Pulmonary artery endothelial cell (primary cell): ENCODE data around the gene HIVEP3. TPM values are rescaled to one million over a fixed set of nuclear protein-coding genes. Genes with fewer than 3 reads are reported as not detected.

ENCODE experiments used
- DNase-seq: peaks from one replicate; pipeline ENCODE4 v3.0.0-alpha.2; 2011; ENCODE audit warnings: low read depth, low spot score
- total RNA-seq: library from RNA; depleted of rRNA; stranded (reverse); fragments of >200 nt; gene quantifications from 2 replicates; pipeline ENCODE4 v1.2.3, GENCODE V29; 2014

HIVEP3 gene
- total RNA-seq, 1 donor from 2014 or later = 1.1 TPM

DNA sequence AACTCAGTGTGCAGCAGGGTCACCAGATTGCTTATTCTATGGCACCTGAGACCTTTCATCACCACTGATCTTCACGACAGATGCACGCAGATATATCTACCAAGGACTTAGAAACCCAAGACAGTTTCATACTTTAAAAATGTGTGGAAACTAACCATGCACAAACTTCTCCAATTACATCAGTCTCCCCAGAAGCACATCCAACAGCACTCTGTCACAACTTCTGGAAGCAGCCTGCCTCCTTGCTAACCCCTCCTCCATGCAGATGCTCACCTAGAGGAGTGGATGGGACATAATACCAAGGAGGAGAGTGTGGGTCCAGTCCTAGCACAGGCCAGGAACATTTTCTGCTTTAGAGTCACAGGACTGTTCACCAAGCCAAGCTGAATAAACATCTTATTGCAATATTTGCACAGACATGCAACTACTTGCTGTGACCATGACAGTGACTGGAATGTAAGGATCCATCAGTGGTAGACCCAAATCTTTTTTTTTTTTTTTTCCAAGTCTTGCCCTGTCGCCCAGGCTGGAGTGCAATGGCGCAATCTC, 69.4 kb downstream of the HIVEP3 start:
- DNase-seq = no peak

DNA sequence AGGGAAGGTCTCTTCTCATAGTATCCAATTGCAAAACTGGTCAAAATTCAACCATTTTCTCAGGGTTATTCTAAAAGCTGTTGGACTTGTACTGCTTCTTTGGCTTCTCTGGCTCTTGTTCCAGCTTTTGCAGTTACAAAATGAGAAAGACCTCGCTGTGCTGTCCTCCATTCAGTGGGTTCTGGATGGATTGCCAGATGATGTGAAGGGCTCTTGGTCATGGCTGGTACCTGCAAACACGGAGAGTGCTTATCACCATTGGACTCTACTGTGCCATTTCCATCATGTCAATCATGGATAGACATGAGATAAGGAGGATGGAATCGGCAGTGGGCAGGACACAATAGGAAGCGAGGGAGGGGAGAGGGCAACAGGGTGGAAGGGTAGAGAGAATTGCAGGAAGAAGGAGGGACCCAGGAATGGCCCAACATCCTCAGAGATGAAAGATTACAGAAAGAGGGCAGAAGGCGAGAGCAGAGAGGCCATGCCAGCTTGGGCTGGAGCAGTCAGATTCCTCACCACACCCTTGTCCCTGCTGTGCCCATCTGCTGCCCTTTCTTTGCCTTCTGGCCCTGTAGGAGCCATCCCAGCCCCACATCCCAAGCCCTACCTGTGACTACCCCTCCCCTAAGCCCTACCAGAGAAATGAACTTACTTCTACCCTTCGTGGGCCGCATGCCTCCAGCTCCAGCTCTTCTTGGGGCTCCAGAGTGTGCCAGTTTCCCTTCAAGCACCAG, 70.3 kb downstream of the HIVEP3 start:
- DNase-seq = no peak

DNA sequence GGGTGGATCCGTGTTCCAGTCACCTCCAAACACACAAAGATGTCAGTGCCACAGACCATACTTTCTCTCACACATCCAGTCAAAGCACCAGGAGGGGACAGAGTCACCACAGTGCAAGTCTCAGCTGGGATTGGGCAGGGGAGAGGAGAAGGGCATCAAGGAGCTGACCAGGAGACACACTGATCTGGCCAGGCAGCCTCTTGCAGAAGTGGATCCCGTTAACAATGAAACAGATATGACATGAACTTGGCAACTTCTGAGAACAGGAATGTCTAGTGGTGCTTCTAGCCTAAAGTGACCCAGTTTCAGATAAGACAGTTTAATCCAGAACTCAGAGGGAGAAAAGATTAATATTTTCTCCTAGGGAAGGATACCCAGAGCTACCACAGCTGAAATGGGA, 71.0 kb downstream of the HIVEP3 start:
- no peak for DNase-seq

DNA sequence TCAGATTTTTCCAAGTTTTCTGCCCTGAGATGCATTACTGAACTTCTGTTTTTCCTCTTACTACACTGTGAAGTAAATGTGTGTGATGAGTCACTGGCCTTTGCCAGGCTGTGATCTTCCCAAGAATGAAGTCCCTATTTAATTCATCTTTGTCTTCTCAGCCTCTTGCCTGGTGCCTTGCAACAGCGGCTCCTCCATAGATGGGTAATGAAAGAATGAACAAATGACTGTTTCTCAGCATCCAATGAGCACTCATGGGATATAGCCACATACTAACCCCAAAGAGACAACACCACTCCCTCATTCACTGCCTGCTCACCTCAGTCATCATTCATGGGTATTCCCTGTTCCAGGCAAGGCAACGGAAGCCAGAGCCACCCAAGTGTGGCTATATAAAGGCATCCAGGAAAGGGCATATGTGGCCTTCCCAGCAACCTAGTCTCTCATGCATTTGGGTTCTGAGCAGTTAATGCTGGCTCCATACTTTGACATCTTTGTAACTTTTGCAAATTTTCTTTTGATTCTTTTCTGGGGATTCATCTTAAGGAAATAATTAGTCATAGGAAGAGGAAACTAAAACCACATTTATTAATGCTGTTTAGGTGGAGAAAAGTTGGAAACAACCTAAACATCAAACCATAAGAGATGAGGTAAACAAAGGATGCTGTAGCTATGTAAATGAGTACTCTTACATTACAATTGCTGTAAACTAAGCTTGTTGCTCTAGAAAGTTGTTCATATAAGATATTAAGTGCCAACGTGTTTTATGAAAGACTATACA, 71.9 kb downstream of the HIVEP3 start:
- no peak for DNase-seq

DNA sequence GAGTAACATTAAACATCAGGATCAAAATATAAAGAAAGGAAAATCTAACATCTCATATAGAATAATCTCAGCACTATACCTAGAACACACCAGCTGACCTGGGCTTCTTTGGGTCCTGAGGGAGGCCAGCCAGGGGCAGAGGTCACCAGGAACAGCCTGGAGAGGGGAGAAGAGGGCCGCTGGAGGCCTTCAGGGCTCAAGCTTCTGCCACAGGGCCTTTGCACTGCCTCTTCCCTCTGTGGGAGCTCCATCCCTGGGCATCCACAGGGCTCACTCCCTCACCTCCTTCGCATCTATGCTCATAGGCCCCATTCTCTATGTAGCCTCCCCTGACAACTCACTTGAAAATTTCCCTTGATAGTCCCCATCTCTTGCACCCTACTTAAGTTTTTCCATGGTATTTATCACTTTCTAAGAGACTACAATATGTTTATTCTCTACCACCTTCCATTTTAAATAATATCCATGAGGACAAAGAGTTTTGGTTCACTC, 73.9 kb downstream of the HIVEP3 start:
- no peak for DNase-seq

DNA sequence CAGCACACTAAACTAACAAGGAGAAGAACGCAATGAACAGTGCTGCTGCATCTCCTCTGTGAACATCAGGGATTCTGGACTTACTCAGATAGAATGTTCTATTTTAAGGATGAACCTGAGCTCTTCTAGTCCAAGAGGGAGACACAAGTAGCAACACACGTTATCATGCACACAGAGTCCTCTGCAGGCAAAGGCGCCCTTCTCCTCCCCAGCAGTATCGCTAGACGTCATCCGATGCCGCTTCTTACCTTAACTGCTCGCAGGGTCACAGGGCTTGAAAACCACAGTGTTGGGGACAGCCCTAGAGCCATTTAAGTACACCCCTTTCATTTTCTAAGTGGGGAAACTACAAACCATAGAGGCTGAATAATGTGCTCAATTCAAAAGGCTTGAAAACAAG, 74.5 kb downstream of the HIVEP3 start:
- no peak for DNase-seq

DNA sequence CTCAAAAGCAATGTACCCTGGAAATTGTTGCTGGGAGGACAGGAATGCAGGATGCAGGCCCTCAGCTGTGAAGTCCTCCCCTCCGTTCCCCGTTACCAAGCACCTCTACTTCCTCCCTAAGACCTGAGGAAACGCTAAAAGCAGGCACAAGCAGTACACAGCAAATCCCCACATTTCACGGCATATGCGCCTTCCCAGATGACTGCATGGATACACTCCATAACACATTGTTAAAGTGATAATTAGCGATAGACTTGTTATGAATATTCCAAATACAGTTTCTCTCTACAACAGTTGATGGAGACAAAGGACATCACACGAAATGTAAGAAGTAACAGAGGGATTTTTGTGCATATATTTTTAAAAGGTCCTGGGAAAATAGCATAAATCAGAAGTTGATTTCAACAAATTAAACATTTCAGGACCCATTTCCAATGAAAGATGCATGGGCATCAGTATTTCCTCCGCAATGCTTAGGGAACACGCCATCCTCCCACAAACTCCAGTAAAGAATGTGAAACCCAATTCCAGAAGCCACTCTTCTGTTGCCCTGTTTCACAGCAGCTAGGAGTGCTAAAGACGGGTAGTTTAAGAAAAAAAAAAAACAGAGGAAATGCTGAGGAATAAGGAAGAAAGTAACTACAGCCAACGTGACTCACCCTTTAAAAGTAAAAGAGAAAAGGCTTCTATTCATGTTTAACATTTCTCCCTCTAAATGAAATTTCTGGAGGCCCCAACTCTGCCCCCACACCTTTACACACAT, 75.5 kb downstream of the HIVEP3 start:
- no peak for DNase-seq

DNA sequence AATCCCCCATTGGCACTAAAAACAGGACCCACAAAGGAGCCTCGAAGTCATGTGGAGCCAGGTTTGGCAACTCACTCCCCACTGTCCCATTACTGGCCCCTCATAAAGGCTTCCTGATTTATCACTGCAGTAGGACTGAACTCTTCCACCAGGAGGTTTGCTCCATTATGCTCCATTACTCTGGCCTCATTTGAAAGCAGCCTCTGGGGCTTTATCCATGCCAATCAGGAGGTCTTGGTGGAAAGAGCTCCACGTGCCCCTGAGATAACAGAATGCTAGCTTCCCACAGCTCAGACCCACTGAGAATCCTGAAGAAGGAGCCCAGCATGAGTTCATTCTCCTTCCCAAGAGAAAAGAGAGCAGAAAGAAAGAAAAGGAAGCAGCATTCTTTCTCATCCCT, 76.4 kb downstream of the HIVEP3 start:
- no peak for DNase-seq

DNA sequence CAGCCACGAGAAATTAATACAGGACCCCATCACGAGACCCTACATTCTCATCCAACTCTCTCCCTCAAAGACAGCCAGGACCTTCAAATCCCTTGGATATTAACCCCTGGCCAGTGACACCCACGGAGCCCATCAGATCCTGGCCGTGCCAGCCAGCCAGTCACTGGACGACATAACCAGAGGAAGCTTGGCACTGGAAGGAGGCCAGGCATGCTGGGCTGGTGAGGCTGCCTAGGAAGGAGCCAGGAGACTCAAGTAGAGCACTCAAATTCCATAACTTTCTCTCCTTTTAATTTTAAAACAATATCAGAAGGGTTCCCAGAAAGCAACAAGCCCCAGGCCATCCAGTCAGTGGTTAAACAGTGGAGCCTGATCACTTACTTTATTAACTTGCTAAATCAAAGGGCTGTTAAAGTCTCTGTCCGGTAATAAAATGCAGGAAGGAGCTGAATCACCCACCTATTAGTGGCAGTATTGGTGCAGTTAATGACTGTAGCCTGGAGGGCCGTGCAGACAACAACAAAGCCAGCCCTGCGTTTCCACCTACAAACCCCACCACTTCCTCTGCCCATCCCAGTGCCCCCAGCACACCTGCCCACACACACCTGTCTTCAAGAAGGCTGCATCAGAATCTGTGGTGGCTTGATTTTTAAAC, 78.0 kb downstream of the HIVEP3 start:
- no peak for DNase-seq

DNA sequence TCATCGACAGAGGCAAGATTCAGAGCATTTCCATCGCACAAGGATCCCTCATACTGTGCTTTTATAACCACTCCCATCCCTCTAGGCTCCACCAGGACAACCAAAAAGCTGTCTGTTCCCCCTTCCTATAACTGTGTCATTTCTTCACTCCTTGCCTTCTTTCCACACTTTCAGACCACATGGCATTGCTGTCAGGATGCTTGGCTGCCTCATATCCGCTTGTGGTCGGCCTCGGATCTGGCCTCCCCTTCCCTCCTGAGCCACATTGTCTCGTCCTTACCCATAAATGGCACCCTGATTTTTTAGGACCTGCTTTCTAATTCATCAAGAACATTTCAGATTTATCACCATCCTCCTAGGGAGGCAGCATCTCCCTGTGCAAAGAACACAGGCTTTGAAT, 80.5 kb downstream of the HIVEP3 start:
- no peak for DNase-seq

DNA sequence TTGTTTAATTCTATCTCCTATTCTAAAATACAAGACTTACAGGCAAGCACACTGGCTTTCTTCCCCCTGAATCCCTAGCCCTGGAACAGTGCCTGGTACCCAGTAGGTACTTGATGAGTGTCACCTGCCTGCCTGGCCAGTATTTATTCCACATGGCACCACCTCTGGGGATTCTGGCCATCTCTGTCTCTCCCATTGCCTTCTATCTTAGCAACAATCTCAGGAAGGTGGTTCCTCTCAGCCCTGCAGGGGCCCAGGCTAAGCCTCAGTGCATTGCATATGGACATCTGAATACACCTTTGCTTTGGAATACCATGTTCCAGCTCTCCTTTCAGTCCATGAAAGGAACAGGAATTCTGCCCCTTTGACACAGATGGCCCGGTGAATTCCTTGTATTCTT, 81.0 kb downstream of the HIVEP3 start:
- DNase-seq = no peak

DNA sequence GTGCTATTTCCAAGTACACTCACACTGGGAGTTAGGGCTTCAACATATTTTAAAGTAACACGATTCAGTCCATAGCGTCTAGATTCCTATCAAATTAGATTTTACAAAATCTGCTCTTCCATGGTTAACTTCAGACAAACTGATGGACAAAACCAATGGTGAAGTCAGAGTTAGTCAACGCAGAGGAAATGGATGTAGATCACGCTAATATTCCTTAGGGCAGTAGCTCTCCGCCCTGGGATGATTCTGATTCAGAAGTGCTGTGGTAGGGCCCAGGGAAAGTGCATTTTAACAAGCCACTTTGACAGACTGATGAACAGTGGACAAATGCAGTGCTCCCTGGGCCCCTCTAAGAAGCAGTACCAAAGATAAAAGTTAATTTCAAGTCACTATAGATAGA, 83.2 kb downstream of the HIVEP3 start:
- no peak for DNase-seq

DNA sequence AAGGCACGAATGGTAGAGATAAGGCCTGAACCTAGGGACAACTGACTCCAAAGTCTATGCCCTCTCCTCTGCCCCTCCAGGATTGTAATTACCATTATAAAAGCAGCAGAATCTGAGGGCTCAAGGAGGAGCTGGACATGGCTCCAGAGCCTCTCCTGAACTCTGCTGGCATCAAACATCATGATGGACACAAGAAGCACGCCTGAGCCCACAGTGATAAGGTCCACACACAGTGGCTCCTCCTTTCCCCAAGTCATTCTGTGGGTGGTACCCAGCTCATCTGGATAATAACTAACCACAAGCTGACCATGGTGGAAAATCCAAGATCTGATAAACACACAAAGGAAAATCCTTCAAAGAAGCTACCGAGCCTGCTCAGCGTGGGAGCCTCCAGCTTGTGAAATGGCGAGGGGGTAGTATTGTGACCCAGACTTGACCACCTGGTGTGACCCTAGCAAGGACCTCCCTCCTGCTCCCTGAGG, 85.2 kb downstream of the HIVEP3 start:
- no peak for DNase-seq

DNA sequence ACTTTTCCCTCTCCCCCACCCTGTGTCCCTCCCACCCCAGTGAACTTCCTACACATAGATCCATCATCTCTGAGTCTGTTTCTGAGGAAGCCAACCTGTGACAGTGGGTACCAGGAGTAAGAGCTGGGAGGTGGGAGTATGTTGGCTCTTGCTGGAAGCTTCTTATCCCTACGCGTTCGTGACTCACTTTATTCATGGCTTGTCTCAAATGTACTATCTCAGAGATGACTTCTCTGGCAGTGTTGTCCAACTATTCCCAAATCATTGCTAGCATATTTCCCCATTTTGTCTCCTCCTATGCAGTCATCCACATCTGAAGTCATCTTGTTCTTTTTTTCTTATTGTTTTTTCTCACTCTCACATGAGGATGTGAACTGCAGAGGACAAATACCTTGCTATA, 88.0 kb downstream of the HIVEP3 start:
- no peak for DNase-seq

DNA sequence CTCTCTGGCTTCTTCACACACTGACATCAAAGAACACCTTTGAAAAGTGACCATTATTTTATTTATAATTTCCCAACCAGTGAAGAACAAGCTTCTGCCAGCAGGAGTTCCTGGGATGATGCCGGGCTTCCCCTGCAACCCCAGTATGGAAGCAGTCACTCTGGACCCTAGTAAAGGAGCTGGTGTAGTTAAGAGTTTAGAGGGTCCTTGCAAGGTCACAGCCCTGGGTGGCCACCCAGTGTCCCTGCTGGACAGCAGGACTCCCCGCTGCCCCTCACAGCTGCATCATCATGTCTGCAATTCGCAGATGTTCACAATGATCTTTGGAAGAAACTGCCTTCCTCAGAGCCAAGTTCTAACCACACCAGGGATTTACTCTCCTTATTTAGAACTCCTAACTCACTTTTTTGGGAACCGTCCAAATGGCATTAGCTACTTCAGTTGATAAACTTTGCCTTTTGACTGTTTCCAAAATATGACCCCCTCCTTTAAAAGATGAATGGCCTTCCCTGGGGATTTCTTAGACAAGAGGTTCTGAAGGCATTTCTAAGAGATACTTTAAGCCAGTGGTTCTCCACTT, 90.6 kb downstream of the HIVEP3 start:
- DNase-seq = no peak

DNA sequence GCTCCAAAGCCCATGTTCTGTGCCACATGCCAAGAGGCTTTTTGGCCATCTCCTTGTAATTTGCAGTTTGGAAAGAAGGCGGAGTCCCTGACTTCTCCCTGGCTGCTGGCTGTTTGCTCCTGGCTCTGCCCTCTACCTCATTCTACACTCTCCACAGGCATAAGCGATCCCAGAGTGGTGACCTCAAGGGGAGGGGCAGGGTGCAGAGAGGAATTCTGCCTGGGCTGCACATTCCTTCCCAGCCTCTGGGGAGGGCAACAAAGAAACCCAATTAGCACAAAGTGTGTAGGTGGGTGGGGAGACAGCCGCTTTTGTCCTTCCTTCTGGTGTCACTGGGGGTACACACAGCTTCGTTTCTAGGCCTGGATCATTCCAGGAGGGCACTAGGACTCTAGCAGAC, 95.3 kb downstream of the HIVEP3 start:
- DNase-seq = no peak

DNA sequence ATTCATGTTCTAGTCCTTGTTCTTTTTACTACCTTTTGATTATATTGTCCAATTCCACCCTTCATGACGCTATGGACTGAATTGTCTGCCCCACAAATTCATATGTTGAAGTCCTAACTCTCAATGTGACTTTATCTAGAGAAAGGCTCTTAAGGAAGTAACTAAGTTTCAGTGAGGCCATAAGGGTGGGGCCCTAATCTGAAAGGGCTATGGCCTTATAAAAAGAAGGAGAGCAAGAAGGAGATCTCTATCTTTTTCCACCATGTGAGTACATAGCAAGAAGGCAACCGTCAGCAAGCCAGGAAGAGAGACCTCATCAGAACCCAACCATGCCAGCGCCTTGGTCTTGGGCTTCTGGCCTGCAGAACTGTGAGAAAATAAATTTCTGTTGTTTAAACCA, 95.9 kb downstream of the HIVEP3 start:
- no peak for DNase-seq

DNA sequence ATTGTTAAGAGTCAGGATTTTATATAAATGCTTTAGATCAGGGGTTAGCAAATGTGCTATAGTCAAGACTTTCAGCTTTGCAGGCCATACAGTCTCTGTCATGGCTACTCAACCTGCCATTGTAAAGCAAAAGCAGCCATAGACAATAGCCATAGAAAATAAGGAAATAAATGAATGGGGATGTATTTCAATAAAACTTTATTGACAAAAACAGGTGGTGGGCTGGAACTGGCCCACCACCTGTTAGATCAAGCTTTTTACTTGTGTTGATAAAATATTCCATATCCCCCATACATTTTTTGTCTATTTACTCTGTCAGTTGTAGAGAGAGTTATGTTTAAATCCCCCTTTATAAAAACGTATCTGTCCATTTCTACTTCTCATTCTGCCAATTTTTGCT, 98.9 kb downstream of the HIVEP3 start:
- DNase-seq = no peak

DNA sequence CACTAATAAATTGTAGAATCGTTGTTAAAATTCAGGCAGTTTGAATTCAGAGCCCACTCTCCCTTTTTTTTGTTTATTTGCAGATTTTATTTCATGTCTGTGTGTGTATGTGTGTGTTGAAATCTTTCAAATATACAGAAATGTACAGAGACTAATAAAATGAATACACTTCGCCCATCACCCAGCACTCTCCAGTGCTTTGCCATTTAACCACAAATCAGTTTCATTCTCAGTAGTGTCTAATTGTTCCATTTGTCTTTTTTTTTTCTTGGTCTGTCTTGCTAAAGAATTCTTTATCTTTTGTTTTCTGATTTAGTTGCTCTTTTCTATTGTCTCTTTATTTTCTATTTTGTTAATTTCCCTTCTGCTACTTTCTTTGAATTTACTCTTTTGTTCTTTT, 99.7 kb downstream of the HIVEP3 start:
- no peak for DNase-seq

DNA sequence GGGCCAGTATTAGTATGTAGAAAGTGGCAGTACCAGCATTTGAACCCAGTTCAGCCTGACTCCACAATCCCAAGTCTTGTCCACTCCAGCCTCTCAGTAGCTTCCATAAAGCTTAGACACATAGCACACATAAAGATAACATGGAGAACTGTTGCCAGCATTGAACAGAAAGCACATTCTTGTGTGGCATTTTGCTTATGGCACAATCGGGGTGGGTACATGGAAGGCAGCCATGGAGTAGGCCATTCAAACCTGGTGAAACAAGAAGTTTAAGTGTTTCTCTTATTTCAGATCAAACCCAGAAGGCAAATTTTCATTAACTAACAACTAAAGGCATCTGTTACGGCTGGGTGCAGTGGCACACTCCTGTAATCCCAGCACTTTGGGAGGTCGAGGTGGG, 102.7 kb downstream of the HIVEP3 start:
- no peak for DNase-seq
